NCI-H510A (cell line): ENCODE measurements around the gene PCSK5.
"Not testable (repeated sequence)": the region's sequence is repeated elsewhere in the genome, so short reads cannot be mapped to it uniquely, and the experiment has no call there.

Experiments
- DNase-seq: peaks from one replicate; lab custom pipeline; 2025; lab: John Stamatoyannopoulos, UW

The PCSK5 gene

DNA sequence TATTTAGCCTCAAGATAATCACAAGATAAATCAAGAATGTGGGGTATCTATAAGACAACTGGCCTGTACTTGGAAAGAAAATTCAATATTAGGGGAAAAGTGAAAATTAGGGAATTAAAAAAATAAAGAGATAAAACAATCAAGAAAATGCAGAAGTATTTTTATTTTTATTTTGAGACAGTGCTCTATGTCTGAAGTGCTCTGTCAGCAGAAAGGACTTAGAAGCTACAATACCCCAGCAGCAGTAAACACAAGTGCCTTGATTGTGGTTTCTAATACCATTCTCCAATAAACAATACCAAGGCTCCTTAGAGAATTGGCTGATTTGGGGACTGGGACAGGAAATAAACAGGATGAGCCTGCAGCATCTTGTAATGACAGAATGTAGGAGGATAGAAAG lies 358.8 kb downstream of the PCSK5 start:
- no peak for DNase-seq

- DNase-seq = no peak
Observed at GRCh38 chr9:76255781-76256455, 365.4 kb downstream of the PCSK5 start.

GRCh38 chr9:76257311-76257710 lies 366.8 kb downstream of the PCSK5 start:
- DNase-seq = no peak

GRCh38 chr9:76266649-76267283 lies 376.3 kb downstream of the PCSK5 start:
- no peak for DNase-seq

GRCh38 chr9:76267284-76267652 lies 376.8 kb downstream of the PCSK5 start:
- no peak for DNase-seq

GRCh38 chr9:76269789-76270188 lies 379.3 kb downstream of the PCSK5 start:
- DNase-seq = no peak

DNA sequence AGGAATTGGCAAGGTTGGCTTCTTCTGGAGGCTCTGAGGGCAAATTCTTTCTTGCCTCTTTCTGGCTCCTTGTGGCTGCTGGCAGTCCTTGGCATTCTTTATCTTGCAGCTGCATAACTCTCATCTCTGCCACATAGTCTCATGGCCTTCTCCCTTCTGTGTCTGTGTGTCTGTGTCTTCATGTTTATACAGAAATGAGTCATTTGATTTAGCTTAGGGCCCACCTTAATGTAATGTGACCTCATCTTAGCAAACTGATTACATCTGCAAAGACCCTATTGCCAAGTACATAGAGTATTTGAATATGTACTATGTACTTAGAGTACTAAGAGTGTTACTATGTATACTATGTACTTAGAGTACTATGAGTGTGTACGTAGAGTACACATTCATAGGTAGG lies 381.3 kb downstream of the PCSK5 start:
- no peak for DNase-seq

GRCh38 chr9:76289042-76289441 lies 398.6 kb downstream of the PCSK5 start:
- no peak for DNase-seq

GRCh38 chr9:76289703-76290102 lies 399.2 kb downstream of the PCSK5 start:
- no peak for DNase-seq

GRCh38 chr9:76290555-76290954 lies 400.1 kb downstream of the PCSK5 start:
- no peak for DNase-seq

DNA sequence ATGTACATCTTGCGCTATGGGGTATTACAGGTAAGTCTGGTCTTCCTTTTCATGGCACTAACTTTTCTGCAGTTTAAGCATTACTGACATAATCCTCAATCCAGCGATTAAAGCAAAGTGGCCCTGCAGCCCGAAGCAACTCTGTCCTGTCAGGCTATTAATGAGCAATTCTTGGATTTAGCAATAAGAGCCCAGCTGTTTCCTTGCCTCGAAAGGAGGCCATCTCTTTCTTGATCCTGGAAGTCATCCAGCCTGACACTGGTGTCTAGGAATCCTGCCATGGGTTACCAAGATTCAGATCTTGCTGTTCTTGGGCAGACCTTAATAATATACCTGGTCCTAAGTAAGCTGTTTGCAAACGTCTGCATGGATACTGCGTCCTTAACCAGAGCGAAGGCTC lies 401.8 kb downstream of the PCSK5 start:
- no peak for DNase-seq

DNA sequence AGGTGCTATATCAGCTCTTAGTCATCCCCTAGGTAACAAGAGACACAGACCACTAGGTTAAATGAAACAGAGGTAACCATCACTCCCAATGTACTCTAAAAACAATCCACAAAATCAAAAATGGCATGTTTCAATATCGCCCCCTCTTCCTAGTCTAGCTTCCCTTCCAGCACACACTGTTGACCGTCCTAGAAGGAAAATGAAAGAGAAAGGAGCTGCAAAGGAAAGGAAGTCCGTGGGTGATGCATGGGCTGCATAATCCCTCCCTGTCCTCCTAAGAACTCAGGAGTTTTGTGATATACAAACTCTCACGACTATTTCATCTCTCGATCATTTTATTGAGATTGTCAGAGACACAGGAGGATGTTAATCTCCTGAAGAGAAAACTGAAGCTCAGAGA lies 402.2 kb downstream of the PCSK5 start:
- DNase-seq = no peak

GRCh38 chr9:76294301-76294700 lies 403.8 kb downstream of the PCSK5 start:
- DNase-seq = no peak

DNA sequence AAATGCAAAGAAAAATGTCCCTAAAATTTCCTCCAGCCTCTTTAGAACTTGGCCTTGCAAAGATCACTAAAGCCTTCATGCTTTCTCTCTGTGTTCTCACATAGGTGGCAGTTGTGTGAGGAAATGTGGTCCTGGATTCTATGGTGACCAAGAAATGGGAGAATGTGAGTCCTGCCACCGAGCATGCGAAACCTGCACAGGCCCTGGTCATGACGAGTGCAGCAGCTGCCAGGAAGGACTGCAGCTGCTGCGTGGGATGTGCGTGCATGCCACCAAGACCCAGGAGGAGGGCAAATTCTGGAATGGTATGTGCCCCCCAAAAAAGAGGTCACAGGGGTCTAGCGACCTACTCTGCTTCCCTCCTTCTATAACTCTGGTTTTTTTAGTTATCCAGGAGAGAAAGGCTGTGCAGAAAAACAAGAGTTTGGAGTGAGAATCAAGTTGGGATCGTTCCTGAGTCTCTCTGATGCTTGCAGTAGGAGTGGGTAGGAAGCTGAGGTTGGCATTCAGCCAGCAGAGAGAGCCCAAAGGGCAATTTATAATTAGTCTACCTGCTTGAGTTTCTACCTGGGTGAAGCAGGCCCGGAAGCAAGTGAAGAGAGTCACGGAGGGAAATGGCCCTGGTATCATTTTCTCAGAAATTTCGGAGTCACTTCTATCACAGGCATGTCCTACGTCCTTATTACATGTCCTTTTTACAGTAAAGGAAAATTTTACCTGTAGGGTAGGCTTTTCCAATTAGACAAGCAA lies 406.3 kb downstream of the PCSK5 start:
- DNase-seq = peak; percentile 39

GRCh38 chr9:76297721-76298239 lies 407.3 kb downstream of the PCSK5 start:
- peak; percentile 16 for DNase-seq

GRCh38 chr9:76298521-76299144 lies 408.2 kb downstream of the PCSK5 start:
- DNase-seq = no peak

DNA sequence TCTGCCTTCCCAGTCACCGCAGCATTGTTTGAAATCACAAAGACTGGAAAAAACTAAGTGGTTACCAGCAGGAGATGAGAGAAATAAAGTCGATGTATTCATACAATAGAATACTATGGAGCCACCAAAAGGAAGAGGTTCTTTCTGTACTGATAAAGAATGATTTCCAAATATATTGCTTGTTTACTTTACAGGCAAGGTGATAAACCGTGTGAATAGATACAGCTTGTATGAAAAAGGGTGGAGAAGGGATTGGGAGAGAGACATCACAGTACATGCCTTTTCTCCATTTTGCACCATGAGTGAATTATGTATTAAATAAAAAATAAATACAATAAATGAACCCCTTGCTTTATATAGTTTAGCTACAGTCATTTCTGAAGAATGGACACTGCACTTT lies 412.1 kb downstream of the PCSK5 start:
- no peak for DNase-seq

DNA sequence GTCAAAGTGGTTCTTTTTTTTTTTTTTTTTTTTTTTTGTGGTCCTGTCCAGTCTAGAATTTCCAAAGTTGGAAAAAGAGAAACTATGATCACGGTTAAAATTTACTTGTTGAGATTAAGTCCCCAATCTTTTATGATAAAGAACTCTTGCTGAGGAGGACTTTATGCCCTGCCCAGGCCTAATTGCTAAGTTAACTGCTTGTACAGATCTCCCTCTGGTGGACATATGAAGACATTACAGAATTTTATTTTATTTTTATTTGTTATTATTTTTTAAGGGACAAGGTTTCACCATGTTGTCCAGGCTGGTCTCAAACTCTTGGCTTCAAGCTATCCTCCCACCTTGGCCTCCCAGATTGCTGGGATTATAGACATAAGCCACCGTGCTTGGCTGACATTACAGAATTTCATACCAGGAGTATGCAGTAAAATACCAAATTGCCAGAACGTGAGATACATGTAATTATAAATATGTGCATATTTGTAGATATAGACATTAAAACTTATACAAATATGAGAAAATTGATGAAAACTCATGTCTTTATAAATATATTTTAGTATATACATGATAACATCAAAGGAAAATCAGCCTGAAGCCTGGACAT lies 412.6 kb downstream of the PCSK5 start:
- peak; percentile 19 for DNase-seq

GRCh38 chr9:76307047-76307446 lies 416.6 kb downstream of the PCSK5 start:
- not testable (repeated sequence) for DNase-seq

DNA sequence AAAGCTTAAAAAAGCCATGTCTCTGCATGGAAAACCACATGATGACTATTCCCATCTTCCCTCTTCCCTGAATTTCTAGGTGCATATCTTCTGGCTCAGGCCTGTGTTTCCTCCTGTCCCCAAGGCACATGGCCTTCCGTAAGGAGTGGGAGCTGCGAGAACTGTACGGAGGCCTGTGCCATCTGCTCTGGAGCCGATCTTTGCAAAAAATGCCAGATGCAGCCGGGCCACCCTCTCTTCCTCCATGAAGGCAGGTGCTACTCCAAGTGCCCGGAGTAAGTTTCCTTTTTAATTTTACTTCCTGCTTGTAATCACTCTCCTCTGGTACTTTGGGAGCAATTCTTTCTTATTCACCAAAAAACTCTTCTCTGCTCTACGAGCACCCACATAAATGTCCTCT lies 420.1 kb downstream of the PCSK5 start:
- DNase-seq = no peak

DNA sequence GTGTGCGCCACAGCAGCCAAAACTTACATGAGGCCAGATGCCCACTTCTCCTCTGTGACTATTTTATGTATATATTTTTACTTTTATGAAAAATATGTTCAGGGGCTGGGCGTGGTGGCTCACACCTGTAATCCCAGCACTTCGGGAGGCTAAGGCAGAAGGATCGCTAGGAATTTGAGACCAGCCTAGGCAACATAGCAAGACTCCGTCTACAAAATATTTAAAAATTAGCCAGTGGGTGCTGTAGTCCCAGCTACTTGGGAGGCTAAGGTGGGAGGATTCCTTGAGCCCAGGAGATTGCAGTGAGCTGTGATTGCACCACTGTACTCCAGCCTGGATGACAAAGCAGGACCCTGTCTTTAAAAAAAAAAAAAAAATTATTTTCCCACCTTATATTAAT lies 420.5 kb downstream of the PCSK5 start:
- DNase-seq = no peak

DNA sequence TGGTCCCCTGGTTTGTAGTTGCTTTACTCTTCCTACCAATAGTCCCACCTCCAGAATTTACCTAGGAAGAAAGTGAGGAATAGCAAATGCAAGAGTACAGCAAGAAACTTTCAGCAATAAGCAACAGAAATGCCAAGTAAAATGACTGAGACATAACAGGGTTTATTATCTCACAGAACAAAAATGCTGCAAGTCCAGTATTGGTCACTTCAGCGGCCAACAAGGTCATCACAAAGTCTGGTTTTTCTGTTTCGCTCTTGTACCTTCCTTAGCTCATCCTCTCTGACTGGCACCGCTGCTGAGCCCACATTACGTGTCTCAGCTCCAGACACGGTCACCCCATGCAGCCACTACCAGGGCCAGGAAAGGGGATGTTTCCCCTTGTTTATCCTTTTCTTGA lies 421.1 kb downstream of the PCSK5 start:
- no peak for DNase-seq
